ENCODE results near the gene ANKRD33B. TPM values are rescaled to one million over a fixed set of nuclear protein-coding genes. Genes with fewer than 3 reads are reported as not detected.

ANKRD33B gene
- total RNA-seq, 1 experiment from 2014 or later = 10.9 TPM

- H3K79me2 ChIP-seq (ENCODE audit: insufficient read depth, low read length) = peaks cover 66% of the 10 kb centered on the region
- H3K9me3 ChIP-seq (ENCODE audit: control insufficient read depth in 1 of 2, insufficient read depth in 1 of 2, low read depth in 1 of 2, low read length in 2 of 2) = no peaks in the 10 kb centered on the region
- no peaks in the 10 kb centered on the region for H4K20me1 ChIP-seq (ENCODE audit: insufficient read depth)
- no peaks in the 10 kb centered on the region for H3K27me3 ChIP-seq (ENCODE audit: insufficient read depth, low read length)
- ChIA-PET POLR2A (no interaction called here), CTCF (no interaction called here), RAD21 (ENCODE audit: low non-redundant PET in 1 of 2, low total read pairs in 2 of 2, uncharacterized antibody in 2 of 2, unreplicated experiment in 2 of 2) (no interaction called here)
- H3K9ac ChIP-seq (ENCODE audit: low read length) = peak overlapping the region; percentile 60
- intact Hi-C loops (cut with micrococcal nuclease) = no loop called here
- no peak overlapping the region for H3K4me3 ChIP-seq (replicated peaks in 1 of 2; ENCODE audit: low read depth in 1 of 2, low read length in 2 of 2)
- DNase-seq (ENCODE audit: low read depth, low spot score) (no peak), ATAC-seq (no peak)
- no peak overlapping the region; the same call in 1 of the 2 replicates for H3K27ac ChIP-seq (ENCODE audit: low read depth, low read length)
- no TSS peak for BruUV-seq (replicated peaks)
- no peaks in the 10 kb centered on the region for H3K36me3 ChIP-seq (ENCODE audit: control insufficient read depth in 1 of 2, insufficient read depth in 2 of 2, low read length in 2 of 2)
- no peak for TF ChIP-seq CBX3 (IDR thresholded peaks at IDR 0.05; ENCODE audit: low read depth)
- no peak for TF ChIP-seq POLR2AphosphoS5 (IDR thresholded peaks at IDR 0.05; ENCODE audit: low read depth, low read length)
- TF ChIP-seq ELF1 (IDR thresholded peaks at IDR 0.05; ENCODE audit: borderline replicate concordance, low read depth) = no peak
- TF ChIP-seq EZH2phosphoT487 (IDR thresholded peaks at IDR 0.05; ENCODE audit: borderline replicate concordance) = no peak
- no peak for TF ChIP-seq ZFX (IDR thresholded peaks at IDR 0.05)
- no peak for TF ChIP-seq SRF (IDR thresholded peaks at IDR 0.05; ENCODE audit: low read depth)
- TF ChIP-seq EZH2 (IDR thresholded peaks at IDR 0.05) = no peak
- TF ChIP-seq MAX (IDR thresholded peaks at IDR 0.05) = no peak
- TF ChIP-seq CTCF (IDR thresholded peaks at IDR 0.05 in 2 of 3, conservative IDR thresholded peaks at IDR 0.05 in 1 of 3; ENCODE audit: borderline replicate concordance in 1 of 3, insufficient read depth in 1 of 3, low read depth in 2 of 3, low read length in 2 of 3) = no peak
- TF ChIP-seq EGR1 (IDR thresholded peaks at IDR 0.05; ENCODE audit: low read depth) = no peak
- TF ChIP-seq RAD21 (IDR thresholded peaks at IDR 0.05; ENCODE audit: low read depth) = no peak
- TF ChIP-seq ZBTB33 (IDR thresholded peaks at IDR 0.05; ENCODE audit: extremely low read depth, insufficient replicate concordance, low read length) = no peak
- no peak for TF ChIP-seq ATF3 (IDR thresholded peaks at IDR 0.05)
- no peak for TF ChIP-seq SP1 (IDR thresholded peaks at IDR 0.05; ENCODE audit: low read depth)
- TF ChIP-seq REST (IDR thresholded peaks at IDR 0.05; ENCODE audit: low read depth) = no peak
- no peak for TF ChIP-seq TCF7L2 (IDR thresholded peaks at IDR 0.05; ENCODE audit: borderline replicate concordance, extremely low read depth, insufficient read depth, insufficient read length)
- no peak for TF ChIP-seq ZNF274 (IDR thresholded peaks at IDR 0.05; ENCODE audit: low read depth, low read length)
- TF ChIP-seq CEBPB (IDR thresholded peaks at IDR 0.05; ENCODE audit: low read depth) = no peak
- TF ChIP-seq SIN3A (IDR thresholded peaks at IDR 0.05; ENCODE audit: low read depth) = no peak
- no peak for TF ChIP-seq FOSL1 (IDR thresholded peaks at IDR 0.05; ENCODE audit: low read depth)
- H2AFZ ChIP-seq (ENCODE audit: low read depth, low read length, poor library complexity, severe bottlenecking) = no peak overlapping the region
- no peaks in the 10 kb centered on the region for H3K9me2 ChIP-seq (ENCODE audit: insufficient read depth)
- H3K4me1 ChIP-seq (ENCODE audit: control insufficient read depth in 1 of 2, insufficient read depth in 2 of 2, low read length in 2 of 2) = peaks cover 50 to 90% of the 10 kb centered on the region in 2 experiments
- H3K4me2 ChIP-seq (ENCODE audit: low read length) = peak overlapping the region; percentile 80
Observed at GRCh38 chr5:10596886-10597451, 33.1 kb downstream of the ANKRD33B start.

All from HCT116 (cell line).